Stimulated activated CD8-positive, alpha-beta memory T cell treated with anti-CD3 and anti-CD28 coated beads, Interleukin-7, amount 100 ng/mL, for 48 hours (primary cell): Measurements from ENCODE around the gene ANXA10.

ENCODE experiments used
- DNase-seq, 2 donors: peaks; one replicate each; pipeline ENCODE4 v3.0.0-alpha.2; 2020; ENCODE audit warnings: low read depth in 1 of 2; ENCODE audit errors: extremely low read depth in 1 of 2

The ANXA10 gene

GRCh38 chr4:168221301-168221700 is 129.0 kb downstream of the ANXA10 start:
- no peak for DNase-seq
